Activated T-helper 1 cell treated with anti-CD3 and anti-CD28 coated beads, Interleukin-2, amount 50 U/mL, for 16 hours (primary cell): ENCODE data around the gene MRLN.
"Not testable (repeated sequence)": the region's sequence is repeated elsewhere in the genome, so short reads cannot be mapped to it uniquely, and the experiment has no call there.

Experiments used
- DNase-seq, 2 donors: peaks; one replicate each; pipeline ENCODE4 v3.0.0-alpha.2; 2020; ENCODE audit warnings: low read depth in 1 of 2, low spot score in 1 of 2

MRLN gene

DNA sequence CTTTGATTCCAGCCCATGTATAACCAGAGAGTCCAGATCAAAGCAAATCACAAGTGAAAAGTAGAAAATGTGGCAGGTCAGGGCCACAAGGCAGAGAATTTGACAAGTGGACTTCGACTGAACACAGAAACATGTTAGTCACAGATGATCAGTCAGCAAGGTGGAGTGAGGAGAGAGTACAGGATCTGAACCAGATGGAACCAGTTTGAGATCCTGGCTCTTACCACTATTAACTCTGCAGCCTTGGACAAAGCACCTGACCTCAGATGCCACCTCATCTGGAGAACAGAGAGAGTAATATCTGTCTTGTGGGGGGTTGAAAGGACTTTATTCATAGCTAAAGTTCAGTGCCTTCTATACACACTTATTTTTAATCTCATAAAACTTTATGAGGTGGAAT lies 4.4 kb downstream of the MRLN start:
- no peak for DNase-seq

DNA sequence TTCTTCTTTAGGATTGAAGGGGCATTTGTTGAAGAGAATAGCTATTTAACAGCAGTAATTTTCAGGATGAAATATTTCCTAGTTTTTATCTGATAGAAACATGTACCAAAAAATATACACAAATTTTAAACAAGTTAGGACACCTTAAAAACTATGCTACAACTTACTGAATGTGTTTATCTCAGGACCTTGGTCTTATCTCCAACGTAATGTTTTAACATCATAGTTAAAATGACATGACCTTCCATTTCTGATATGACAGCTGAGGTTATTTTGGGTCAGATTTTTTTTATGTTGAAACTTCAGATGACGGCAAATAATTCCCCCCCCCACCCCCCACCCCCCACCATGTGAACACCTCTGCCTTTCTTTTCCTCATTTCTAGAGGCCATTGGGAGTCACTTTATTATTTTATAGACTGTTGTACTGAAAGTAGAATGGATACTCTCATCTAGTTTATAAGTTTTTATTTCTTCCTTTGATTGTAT lies 8.0 kb downstream of the MRLN start:
- no peak for DNase-seq

DNA sequence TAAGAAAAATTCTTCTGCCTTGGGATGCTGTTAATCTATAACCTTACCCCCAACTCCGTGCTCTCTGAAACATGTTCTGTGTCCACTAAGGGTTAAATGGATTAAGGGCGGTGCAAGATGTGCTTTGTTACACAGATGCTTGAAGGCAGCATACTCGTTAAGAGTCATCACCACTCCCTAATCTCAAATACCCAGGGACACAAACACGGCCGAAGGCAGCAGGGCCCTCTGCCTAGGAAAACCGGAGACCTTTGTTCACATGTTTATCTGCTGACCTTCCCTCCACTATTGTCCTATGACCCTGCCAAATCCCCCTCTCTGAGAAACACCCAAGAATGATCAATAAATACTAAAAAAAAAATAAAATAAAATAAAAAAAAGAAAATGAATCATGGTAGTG lies 8.5 kb downstream of the MRLN start:
- not testable (repeated sequence) for DNase-seq

DNA sequence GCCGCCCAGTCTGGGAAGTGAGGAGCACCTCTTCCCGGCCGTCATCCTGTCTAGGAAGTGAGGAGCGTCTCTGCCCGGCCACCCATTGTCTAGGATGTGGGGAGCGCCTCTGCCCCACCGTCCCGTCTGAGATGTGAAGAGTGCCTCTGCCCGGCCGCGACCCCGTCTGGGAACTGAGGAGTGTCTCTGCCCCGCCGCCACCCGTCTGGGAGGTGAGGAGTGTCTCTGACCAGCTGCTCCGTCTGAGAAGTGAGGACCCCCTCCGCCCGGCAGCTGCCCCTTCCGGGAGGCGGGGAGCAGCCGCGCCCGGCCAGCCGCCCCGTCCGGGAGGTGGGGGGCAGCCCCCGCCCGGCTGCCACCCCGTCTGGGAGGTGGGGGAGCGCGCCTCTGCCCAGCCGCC lies 9.1 kb downstream of the MRLN start:
- not testable (repeated sequence) for DNase-seq

DNA sequence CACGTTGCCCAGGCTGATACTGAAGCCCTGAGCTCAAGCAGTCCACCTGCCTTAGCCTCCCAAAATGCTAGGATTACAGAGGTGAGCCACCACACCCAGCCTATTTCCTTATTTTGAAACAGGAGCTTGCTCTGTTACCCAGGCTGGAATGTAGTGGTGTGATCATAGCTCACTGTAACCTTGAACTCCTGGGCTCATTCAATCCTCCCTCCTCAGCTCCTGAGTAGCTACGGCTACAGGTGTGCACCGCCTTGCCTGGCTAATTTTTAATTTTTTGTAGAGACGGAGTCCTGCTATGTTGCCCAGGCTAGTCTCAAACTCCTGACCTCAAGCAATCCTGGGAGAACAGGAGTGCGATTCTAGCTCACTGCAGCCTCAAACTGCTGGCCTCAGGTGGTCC lies 11.7 kb downstream of the MRLN start:
- DNase-seq, result no peak

DNA sequence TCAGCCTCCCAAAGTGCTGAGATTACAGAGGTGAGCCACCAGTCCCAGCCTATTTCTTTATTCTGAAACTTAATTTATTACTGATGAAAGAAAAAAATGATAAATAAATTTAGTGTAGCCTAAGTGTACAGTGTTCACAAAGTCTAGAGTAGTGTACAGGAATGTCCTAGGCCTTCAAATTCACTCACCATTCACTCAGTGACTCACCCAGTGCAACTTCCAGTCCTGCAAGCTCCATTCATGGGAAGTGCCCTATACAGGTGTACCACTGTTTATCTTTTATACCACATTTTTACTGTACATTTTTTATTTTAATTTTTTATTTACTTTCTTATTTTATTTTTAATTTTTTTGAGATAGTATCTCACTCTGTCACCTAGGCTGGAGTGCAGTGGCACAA lies 12.2 kb downstream of the MRLN start:
- DNase-seq, result no peak

DNA sequence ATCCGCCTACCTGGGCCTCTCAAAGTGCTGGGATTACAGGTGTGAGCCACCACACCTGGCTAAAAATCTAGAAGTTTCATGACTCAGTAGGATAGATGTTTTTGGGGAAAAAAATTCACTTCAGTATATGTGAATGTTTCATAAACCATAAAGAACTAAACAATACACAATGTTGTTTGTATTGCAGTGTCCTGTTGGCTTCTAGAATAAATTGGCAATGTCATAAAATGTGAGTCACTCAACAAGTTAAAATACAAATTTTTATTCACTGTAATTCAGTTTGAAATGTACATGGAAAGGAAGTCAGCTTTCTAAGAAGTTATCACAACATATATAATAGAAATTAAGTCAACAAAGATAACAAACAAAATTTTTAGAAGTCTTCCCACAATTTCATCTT lies 16.5 kb downstream of the MRLN start:
- no peak for DNase-seq

DNA sequence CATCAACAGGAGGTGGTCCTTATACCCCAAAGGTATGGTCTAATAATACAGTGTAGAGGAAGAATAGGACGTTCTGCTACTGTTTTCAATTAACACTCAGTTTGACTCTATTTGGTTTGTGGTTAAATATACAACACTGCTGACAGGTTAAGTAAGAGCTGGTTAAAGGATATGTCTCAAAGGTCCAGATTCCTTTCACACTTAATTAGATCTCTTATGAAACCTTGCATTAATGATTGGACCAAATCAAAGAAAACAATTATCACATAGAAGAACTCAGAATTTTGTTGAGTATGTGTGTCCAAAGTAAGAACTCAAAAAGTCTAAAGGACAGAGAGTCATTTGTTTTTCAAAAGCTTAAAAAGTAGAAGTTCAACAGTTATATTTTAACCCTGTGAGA lies 18.0 kb downstream of the MRLN start:
- no peak for DNase-seq

DNA sequence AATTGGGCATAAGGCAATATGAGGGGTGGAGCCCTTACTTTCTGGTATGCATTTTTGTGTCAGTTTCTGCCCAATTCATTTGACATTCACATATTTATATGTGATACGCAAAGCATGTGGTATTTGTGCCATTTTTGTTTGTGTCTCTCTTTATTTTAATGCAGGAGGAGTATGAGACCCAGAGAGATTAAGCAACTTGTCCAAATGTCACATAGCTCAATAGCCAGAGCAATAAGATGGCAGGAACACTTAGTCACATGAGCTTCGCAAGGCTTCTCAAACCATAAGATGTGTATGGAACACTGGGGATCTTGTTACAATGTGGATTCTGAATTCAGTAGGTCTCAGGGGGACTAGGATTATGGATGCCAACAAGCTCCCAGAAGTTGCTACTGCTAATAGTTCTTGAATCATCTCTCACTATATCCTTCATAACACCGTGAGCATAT lies 19.2 kb downstream of the MRLN start:
- DNase-seq, result no peak

DNA sequence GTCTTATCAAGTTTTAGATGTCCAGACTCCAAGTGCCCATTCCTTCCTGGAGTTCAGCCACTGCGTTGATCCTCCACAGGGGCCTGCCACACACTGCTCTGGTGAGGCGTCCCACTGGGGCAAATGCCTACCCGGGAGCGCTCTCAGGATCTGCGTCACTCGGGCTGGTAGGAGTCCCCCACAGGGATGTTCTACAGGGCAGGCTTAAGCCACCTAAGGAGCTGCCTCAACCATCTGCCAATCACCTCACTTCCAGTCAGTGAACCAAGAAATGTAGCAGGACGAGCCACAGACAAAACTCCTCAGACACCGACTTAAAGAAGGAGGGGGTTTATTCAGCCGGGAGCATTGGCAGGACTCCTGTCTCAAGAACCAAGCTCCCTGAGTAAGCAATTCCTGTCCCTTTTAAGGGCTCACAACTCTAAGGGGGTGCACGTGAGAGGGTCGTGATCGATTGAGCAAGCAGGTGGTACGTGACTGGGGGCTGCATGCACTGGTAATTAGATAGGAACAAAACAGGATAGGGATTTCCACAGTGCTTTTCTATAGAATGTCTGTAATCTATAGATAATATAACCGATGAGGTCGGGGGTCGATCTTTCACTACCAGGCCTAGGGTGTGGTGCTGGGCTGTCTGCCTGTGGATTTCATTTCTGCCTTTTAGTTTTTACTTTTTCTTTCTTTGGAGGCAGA lies 19.8 kb downstream of the MRLN start:
- not testable (repeated sequence) for DNase-seq

DNA sequence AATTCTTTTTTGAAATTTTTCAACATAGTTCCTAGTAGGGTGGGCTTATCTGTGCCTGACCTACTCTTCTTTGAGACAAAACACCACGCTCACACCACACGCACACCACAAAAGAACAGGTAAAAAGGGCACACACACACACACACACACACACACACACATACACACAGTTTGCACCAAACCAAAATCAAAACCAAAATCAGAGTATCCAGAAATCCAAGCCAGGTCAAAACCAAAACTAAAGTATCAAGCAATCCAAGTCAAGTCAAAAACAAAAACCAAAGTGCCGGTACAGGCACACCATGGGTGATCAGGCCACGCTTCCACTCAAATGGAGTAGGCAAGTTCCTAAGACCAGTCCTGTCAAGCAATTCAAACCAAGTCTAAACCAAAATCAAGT lies 20.4 kb downstream of the MRLN start:
- DNase-seq, result not testable (repeated sequence)

DNA sequence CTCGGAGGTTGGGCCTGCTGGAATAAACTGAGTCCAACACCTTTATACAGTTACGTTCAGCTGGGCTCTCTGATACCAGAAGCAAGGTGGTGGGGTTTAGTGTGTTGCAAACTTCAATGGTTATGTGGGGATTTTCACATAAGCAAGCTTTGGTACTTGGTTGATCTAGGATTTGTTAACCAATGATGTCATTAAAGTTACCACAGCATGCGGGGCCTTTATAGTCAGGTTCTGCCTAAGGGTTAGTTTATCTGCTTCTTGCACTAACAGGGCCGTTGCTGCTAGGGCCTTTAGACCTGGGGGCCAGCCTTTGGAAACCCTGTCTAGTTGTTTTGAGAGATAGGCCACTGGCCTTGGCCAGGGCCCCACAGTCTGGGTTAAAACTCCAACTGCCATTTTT lies 24.1 kb downstream of the MRLN start:
- not testable (repeated sequence) for DNase-seq

DNA sequence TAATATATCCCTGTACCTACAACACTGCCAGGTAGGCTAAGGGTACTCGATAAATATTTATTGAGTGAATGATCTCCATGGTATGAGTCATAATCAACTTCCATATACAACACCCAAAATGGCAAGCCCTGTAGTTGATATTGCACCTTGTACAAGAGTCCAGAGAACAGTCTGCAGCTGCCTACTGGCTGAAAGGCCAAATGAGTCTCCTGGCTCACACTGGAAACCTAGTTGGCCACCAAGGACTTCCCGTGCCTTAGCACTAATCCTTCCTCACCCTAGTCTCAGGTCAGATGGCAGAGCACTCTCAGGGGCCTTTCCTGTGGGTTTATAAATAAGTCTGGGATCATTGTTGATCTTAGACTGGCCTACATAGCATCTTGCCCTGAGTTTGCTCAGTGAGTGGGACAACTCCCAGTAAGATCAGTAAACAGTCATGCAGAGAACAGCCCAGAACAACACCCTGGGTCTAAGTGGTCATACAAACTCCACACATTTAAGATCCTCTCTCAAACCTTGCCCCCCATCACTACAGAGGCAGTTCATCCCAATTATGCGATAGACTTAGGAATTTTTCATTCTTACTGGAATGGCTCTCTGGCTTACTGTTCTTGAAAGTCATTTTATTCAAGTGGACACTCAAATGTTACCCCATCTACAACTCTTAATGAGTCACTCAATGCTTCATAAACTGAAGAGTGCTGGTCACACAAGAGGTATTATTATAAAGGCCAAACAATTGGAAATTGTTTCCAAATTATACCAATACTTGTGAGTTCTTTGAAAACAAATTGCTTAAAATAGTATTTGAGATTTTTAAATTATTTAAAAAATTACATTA lies 28.9 kb downstream of the MRLN start:
- DNase-seq, result no peak

DNA sequence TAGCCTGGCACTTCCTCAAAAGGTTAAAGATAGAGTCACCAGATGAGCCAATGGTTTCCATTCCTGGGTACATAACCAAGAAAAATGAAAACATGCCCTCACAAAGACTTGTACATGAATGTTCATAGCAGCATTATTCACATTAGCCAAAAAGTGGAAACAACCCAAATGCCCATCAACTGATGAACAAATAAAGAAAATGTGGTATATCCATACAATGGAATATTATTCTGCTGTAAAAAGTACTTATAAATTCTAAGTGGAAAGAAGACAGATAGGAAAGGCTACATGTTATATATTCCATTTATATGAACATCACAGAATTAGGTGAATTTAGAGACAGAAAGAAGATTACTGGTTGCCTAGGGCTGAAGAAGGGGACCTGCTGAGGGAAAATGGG lies 32.9 kb downstream of the MRLN start:
- DNase-seq, result no peak

DNA sequence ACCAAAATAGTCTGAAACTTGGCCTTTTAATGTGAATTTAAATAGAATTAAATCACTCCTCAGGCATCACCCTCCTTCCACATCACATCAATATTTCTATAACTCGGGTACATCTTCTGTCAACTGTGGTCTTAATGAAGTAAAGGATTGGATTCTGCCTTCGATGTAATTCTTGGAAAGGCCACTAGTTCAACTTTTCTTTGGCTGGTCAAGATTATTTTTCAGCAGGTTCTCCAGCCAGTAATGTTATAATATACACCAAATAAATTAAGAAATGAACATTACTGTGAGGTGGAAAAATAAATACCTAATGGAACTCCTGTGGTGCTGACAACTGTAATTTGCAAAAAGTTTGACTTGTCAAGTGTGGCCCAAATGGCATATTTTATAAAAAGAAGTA lies 33.9 kb downstream of the MRLN start:
- DNase-seq, result no peak

DNA sequence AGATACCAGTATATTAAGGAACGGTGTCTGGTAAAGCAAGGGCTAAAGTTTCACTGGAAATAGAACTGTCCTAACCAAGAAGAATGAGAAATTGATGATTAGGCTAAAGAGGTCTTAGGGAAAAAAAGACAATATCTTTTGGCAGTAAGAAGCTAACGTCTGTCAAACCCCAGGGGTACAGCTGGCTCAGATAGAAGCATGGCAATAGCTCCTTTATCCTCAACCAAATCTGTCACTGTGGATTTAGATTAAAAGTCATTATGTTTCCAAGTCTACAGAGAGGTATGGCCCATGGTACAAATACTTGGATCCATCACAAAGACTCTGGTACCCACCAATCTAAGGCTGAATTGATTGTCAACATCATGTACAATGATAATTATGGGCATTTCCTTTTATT lies 35.0 kb downstream of the MRLN start:
- DNase-seq, result no peak

DNA sequence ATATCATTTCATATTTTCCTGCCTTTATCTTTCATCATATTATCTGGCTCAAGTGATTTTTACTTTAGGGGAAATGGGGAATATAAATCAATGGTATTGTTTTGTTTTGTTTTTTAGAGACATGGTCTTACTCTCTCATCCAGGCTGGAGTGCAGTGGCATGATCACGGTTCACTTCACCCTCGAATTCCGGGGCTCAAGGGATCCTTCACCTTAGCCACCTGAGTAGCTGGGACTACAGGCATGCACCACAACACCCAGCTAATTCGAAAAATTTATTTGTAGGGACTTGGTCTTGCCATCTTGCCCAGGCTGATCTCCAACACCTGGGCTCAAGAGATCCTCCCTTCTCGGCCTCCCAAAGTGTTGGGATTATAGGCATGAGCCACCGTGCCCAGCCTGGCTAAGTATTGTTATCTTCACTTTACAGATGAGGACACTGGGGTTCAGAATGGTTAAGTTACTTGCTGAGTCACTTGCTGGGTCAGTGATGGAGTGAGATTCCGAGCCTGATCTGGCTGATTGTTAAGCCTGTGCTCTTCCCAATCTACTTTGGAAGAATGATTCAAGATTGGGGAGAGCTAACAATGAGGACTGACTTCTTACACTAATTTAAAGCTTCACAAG lies 39.9 kb downstream of the MRLN start:
- no peak for DNase-seq

DNA sequence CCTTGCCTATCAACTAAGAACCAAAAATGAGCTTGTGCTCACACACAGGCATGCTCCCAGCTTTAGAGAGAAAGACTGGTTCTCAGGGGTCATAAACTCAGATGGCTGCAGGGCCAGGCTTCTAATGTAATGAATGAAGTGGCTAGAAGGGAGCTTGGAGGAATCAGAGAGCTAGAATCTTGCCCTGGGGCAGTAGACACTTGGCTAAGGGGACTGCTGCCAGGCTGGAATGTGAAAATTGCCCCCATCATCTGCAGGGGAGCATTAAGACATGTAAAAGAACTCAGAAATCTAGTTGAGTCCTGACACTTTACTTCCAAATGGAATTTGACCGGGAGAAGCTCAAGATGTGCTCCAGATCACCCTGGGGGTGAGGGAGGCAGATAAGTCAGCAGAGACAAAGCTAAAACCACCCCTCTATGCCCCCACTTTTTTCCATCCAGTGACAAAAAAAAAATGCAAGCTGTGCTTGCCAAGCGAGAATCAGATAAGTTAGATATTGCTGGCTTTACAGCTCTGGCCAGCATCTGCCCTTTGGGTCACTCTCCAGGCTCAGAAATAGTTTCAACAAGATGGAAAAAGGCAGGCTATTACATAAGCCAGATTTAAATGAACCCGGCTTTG lies 41.3 kb downstream of the MRLN start:
- DNase-seq, result no peak

DNA sequence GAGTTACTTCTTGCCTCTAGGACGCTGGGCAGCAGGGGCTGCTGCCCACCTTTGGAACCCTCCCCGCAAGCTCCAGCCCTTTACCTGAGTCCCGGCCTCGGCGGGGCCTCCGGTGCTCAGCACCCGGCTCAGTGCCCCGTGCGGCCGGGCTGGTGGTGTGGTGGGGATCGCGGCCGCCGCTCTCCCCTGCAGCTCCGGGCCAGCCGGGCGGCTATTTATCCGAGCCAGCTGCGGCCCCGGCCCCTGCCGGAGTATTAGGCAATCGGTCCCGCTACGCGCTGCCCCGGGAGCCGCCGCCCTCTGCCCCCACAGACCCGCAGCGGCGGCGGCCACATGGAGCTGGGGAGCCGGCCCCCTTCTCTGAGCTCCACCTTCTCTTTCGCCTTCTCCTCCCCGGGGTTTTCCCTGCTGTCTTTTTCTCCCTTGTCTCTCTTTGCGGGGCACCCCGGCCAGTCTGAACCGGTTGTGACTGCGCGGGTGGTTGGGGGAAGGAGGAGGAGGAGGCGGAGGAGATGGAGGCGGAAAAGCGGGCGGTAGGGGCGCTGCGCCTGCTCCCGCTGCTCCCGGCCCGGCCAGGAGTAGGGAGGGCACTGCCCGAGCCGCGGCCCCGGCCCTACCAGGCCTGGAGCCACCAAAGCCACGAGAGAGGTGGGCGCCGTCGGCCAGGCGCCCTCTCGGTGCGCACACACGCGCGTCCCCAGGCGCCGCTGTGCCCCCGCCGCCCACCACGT lies 43.7 kb downstream of the MRLN start, which contains the start of gene SLC16A9:
SLC16A9 (minus strand) TSS at position 456 of the 731 bp plus-strand sequence. CDS start 25,559 bp downstream, outside the sequence.
- DNase-seq, result no peak

DNA sequence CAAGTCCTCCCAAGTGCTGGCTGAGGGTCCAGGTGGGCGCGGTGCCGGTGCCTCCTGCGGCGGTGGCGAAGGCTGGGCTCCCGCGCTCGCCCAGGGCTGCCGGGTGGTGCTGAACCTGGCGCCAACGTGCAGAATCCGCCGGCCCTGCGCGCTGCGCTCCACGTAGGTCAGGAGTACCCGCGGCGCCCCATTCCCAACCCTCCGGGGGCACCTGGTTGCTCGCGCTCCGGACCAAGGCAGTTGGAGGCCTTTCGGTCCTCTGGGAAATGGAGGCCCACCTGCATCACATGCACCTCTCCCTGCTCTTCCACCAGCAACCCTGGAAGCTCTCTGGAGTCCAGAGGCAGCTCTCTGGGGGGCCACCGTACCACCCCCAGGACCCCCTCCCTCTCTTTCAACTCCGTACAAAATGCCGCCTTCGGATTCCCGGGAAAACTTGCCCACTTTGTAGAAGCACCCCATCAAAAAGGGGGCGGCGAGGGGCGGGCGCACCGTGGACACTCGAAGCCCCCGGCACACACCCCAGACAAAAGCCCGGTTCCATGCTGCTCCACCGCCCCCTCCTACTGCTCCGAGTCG lies 44.4 kb downstream of the MRLN start:
- DNase-seq, result no peak
